22Rv1 (cell line): ENCODE data around the gene SLC16A13.

ENCODE experiments used
- ZFX ChIP-seq: fragments of 450-650 bp; IDR thresholded peaks from 2 replicates; pipeline ENCODE4 v1.6.1; 2017; ENCODE audit warnings: antibody characterized with exemption, borderline replicate concordance
- TF ChIP-seq, protein P1 (sequence below): fragments of 450-650 bp; IDR thresholded peaks from 2 replicates; pipeline ENCODE4 v1.5.1; 2017; ENCODE audit warnings: mild to moderate bottlenecking

- TF ChIP-seq, protein P1, sequence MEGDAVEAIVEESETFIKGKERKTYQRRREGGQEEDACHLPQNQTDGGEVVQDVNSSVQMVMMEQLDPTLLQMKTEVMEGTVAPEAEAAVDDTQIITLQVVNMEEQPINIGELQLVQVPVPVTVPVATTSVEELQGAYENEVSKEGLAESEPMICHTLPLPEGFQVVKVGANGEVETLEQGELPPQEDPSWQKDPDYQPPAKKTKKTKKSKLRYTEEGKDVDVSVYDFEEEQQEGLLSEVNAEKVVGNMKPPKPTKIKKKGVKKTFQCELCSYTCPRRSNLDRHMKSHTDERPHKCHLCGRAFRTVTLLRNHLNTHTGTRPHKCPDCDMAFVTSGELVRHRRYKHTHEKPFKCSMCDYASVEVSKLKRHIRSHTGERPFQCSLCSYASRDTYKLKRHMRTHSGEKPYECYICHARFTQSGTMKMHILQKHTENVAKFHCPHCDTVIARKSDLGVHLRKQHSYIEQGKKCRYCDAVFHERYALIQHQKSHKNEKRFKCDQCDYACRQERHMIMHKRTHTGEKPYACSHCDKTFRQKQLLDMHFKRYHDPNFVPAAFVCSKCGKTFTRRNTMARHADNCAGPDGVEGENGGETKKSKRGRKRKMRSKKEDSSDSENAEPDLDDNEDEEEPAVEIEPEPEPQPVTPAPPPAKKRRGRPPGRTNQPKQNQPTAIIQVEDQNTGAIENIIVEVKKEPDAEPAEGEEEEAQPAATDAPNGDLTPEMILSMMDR = no peak
- TF ChIP-seq ZFX = no peak
Observed at GRCh38 chr17:6996256-6997011, 39.4 kb upstream of the SLC16A13 start.
